Measurements from ENCODE around the gene GALNT18. TPM values are rescaled to one million over a fixed set of nuclear protein-coding genes. Genes with fewer than 3 reads are reported as not detected.

GALNT18 gene
- total RNA-seq, 1 experiment from 2014 or later: 1.7 TPM

- Histone ChIP-seq H3K23me2 (ENCODE audit: insufficient read length, low read depth, low read length, poor library complexity, severe bottlenecking) (no peaks in the 10 kb centered on the region), H3K9me3 (ENCODE audit: control insufficient read depth, low read depth, low read length) (no peaks in the 10 kb centered on the region), H2BK15ac (ENCODE audit: low read depth, low read length) (no peak overlapping the region), H3K14ac (ENCODE audit: insufficient read depth, low read length) (no peak overlapping the region), H3K9ac (ENCODE audit: extremely low read depth, insufficient read length, low read length) (no peak overlapping the region), H2BK12ac (ENCODE audit: insufficient read length, low read depth, low read length) (no peak overlapping the region), H3K4ac (ENCODE audit: low read depth, low read length) (no peak overlapping the region), H3K4me1 (ENCODE audit: insufficient read depth, low read length) (no peaks in the 10 kb centered on the region), H4K5ac (ENCODE audit: insufficient read length, low read depth, low read length) (no peak overlapping the region), H3K56ac (ENCODE audit: insufficient read length, low read depth, low read length) (no peak overlapping the region), H2BK5ac (ENCODE audit: insufficient read length, low read length) (no peak overlapping the region), H2AK5ac (ENCODE audit: insufficient read length, low read length) (no peak overlapping the region), H3K27me3 (ENCODE audit: insufficient read depth, low read length) (no peaks in the 10 kb centered on the region), H3K79me1 (ENCODE audit: insufficient read depth, low read depth, low read length, poor library complexity, severe bottlenecking) (no peaks in the 10 kb centered on the region), H2AFZ (ENCODE audit: low read length) (no peak overlapping the region), H3K4me2 (ENCODE audit: insufficient read depth, insufficient read length, low read length) (no peak overlapping the region), H3K18ac (ENCODE audit: insufficient read length, low read depth, low read length) (no peak overlapping the region), H2BK120ac (ENCODE audit: low read depth, low read length, poor library complexity, severe bottlenecking) (no peak overlapping the region), H4K91ac (ENCODE audit: insufficient read length, low read depth, low read length) (no peak overlapping the region), H3K79me2 (ENCODE audit: insufficient read depth, low read length) (no peaks in the 10 kb centered on the region), H3T11ph (ENCODE audit: low read length) (no peak overlapping the region), H4K20me1 (ENCODE audit: control insufficient read depth, insufficient read depth, insufficient read length) (no peaks in the 10 kb centered on the region), H2BK20ac (ENCODE audit: low read depth, low read length, poor library complexity, severe bottlenecking) (no peak overlapping the region), H3K27ac (ENCODE audit: insufficient read length, low read depth, low read length) (no peak overlapping the region), H3K23ac (ENCODE audit: insufficient read length, low read depth, low read length) (no peak overlapping the region), H4K8ac (replicated peaks; ENCODE audit: insufficient read length, low read depth, low read length) (no peak overlapping the region)
- H3K27me3 Mint-ChIP-seq (ENCODE audit: low read depth): peaks cover 3% of the 10 kb centered on the region
- H3K4me3 Mint-ChIP-seq: no peak overlapping the region
- no peak overlapping the region for H3K27ac Mint-ChIP-seq
- DNase-seq: no peak
- peaks cover 16 to 17% of the 10 kb centered on the region in 2 experiments for H3K4me1 Mint-ChIP-seq
- WGBS (ENCODE audit: extremely low coverage, insufficient read length, low lambda C conversion rate): no CpG with 5 or more reads among the region's 4 CpGs
- H3K9me3 Mint-ChIP-seq: no peaks in the 10 kb centered on the region
- H3K36me3 Mint-ChIP-seq (ENCODE audit: insufficient read depth in 1 of 3, low read depth in 3 of 3): no peaks in the 10 kb centered on the region
- no peak for TF ChIP-seq CTCF (conservative IDR thresholded peaks at IDR 0.05)
Observed at GRCh38 chr11:11260903-11261302, 360.9 kb downstream of the GALNT18 start.
